Gastrocnemius medialis (tissue), 4 donors: ENCODE data around the gene CERK. TPM values are rescaled to one million over a fixed set of nuclear protein-coding genes. Genes with fewer than 3 reads are reported as not detected.

ENCODE experiments used
- ATAC-seq, 2 donors: fragments of 150-250 bp; one replicate each; pipeline ENCODE4 v1.9.1; 2016
- DNase-seq, 2 donors: peaks; one replicate each; pipeline ENCODE4 v3.0.0-alpha.2; 2019
- H3K27ac ChIP-seq, 4 donors: fragments of 200-600 bp; sonication (generic); 1 replicate in 1 of 4; 2 replicates in 3 of 4; pipeline ENCODE4 v1.5.1; 2016 to 2018; ENCODE audit warnings: mild to moderate bottlenecking in 2 of 4, moderate library complexity in 1 of 4
- H3K27me3 ChIP-seq, 3 donors: fragments of 200-600 bp; sonication (generic) in 2 of 3; 1 replicate in 1 of 3; 2 replicates in 2 of 3; pipeline versions ENCODE4 v1.5.1 to v1.6.0; 2016 to 2019; ENCODE audit warnings: mild to moderate bottlenecking in 1 of 3, moderate library complexity in 1 of 3
- H3K36me3 ChIP-seq, 2 donors: fragments of 200-600 bp; sonication (generic) in 1 of 2; one replicate each; pipeline ENCODE4 v1.5.1; 2017 to 2018
- H3K4me1 ChIP-seq, 2 donors: fragments of 200-600 bp; sonication (generic) in 1 of 2; one replicate each; pipeline ENCODE4 v1.5.1; 2016 to 2017; ENCODE audit warnings: mild to moderate bottlenecking in 2 of 2
- H3K4me3 ChIP-seq, 4 donors: fragments of 200-600 bp; sonication (generic) in 3 of 4; 1 replicate in 1 of 4; 2 replicates in 3 of 4; pipeline ENCODE4 v1.5.1; 2016 to 2019; ENCODE audit warnings: mild to moderate bottlenecking in 2 of 4
- H3K9me3 ChIP-seq, 3 donors: fragments of 200-600 bp; sonication (generic) in 2 of 3; 1 replicate in 1 of 3; 2 replicates in 2 of 3; pipeline ENCODE4 v1.5.1; 2016 to 2019
- POLR2A ChIP-seq, 2 donors: fragments of 450-650 bp; IDR thresholded peaks; one replicate each; pipeline ENCODE4 v1.6.1; 2017; ENCODE audit warnings: antibody characterized with exemption in 2 of 2, mild to moderate bottlenecking in 2 of 2, moderate library complexity in 2 of 2
- in situ Hi-C, 4 donors: fragments of 200-750 bp; cut with MboI; loops; one replicate each; pipeline versions ENCODE4 v1.15.0 to v1.8.0; 2017; ENCODE audit warnings: low sequenced_read_pairs in 4 of 4
- intact Hi-C: fragments of 100-400 bp; cut with DNase I; formaldehyde crosslinking; loops from one replicate; pipeline ENCODE4 v1.15.1; 2023; ENCODE audit warnings: low total_unique reads
- total RNA-seq, 4 donors: library from RNA; depleted of rRNA; stranded (reverse); fragments of >200 nt; gene quantifications; one replicate each; pipeline versions ENCODE4 v1.1.0 to v1.2.3, GENCODE V29; 2016
- TF ChIP-seq, protein P1 (sequence below), 5 experiments: fragments of 450-650 bp in 3 of 5; fragments of 200-600 bp in 2 of 5; sonication (generic) in 2 of 5; IDR thresholded peaks in 4 of 5; conservative IDR thresholded peaks in 1 of 5; 1 replicate in 4 of 5; 2 replicates in 1 of 5; pipeline ENCODE4 v1.5.1; 2016 to 2019; ENCODE audit warnings: antibody characterized with exemption in 5 of 5, mild to moderate bottlenecking in 3 of 5, moderate library complexity in 3 of 5

Gene CERK
- total RNA-seq, 4 donors from 2014 or later: 32.7 to 38.7 (median 34.8) TPM

DNA sequence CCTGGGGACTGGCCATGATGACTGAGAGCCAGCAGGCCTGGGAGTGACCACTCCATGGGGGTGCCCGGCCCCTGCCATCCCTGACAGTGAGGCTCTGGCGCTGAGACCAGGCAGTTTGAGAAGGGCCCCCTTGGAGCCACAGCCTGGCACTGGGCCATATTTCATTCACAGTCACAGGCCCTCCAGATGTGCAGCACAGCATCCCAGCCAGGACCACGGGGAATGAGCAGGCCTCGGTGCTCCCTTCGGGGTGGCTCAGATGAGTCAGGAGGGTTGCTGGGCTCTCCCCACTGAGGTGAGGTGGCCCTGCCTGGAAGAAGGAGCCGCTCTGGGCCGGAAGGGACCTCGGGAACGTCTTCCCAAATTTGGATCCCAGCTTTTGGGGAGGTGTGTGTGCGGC is 64.8 kb downstream of the CERK start:
- Histone ChIP-seq H3K27ac (peak overlapping the region in 3 of 4 donors; percentile 57 to 69 (median 65)), H3K4me1 (peaks cover 12 to 17% of the 10 kb centered on the region in 2 donors), H3K36me3 (peaks cover 0 to 30% of the 10 kb centered on the region in 2 donors), H3K4me3 (no peak overlapping the region), H3K9me3 (no peaks in the 10 kb centered on the region), H3K27me3 (no peaks in the 10 kb centered on the region)
- TF ChIP-seq POLR2A (IDR thresholded peaks at IDR 0.05): no peak
- TF ChIP-seq, protein P1, sequence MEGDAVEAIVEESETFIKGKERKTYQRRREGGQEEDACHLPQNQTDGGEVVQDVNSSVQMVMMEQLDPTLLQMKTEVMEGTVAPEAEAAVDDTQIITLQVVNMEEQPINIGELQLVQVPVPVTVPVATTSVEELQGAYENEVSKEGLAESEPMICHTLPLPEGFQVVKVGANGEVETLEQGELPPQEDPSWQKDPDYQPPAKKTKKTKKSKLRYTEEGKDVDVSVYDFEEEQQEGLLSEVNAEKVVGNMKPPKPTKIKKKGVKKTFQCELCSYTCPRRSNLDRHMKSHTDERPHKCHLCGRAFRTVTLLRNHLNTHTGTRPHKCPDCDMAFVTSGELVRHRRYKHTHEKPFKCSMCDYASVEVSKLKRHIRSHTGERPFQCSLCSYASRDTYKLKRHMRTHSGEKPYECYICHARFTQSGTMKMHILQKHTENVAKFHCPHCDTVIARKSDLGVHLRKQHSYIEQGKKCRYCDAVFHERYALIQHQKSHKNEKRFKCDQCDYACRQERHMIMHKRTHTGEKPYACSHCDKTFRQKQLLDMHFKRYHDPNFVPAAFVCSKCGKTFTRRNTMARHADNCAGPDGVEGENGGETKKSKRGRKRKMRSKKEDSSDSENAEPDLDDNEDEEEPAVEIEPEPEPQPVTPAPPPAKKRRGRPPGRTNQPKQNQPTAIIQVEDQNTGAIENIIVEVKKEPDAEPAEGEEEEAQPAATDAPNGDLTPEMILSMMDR (IDR thresholded peaks at IDR 0.05 in 4 of 5, conservative IDR thresholded peaks at IDR 0.05 in 1 of 5): no peak
- intact Hi-C loops: no loop called here
- no peak for ATAC-seq
- DNase-seq: no peak
- in situ Hi-C loops: no loop called here

DNA sequence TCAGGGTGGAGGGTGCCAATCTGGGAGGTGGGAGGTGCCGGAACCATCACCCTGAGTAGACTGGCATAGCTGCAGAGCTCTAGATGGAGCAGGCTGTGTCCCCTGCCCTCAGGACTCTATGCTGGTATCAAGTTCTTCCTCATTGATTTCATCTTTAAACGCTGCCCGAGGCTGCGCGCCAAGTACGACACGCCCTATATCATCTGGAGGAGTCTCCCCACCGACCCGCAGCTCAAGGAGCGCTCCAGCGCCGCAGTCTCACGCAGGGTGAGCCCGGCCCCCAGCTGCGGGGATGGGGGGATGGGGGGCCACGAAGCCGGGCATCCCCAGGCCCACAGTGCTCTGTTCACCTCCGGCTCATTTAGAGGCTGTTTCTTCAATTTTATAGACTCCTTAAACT is 65.3 kb downstream of the CERK start:
- ATAC-seq (no peak), DNase-seq (no peak)
- in situ Hi-C loops: no loop called here
- H3K36me3 ChIP-seq: peaks cover 0 to 31% of the 10 kb centered on the region in 2 donors
- TF ChIP-seq POLR2A (IDR thresholded peaks at IDR 0.05): no peak
- TF ChIP-seq, protein P1 (IDR thresholded peaks at IDR 0.05 in 4 of 5, conservative IDR thresholded peaks at IDR 0.05 in 1 of 5): no peak
- no peak overlapping the region for H3K4me3 ChIP-seq
- peaks cover 12 to 16% of the 10 kb centered on the region in 2 donors for H3K4me1 ChIP-seq
- no peaks in the 10 kb centered on the region for H3K9me3 ChIP-seq
- intact Hi-C loops: no loop called here
- no peaks in the 10 kb centered on the region for H3K27me3 ChIP-seq
- H3K27ac ChIP-seq: no peak overlapping the region

DNA sequence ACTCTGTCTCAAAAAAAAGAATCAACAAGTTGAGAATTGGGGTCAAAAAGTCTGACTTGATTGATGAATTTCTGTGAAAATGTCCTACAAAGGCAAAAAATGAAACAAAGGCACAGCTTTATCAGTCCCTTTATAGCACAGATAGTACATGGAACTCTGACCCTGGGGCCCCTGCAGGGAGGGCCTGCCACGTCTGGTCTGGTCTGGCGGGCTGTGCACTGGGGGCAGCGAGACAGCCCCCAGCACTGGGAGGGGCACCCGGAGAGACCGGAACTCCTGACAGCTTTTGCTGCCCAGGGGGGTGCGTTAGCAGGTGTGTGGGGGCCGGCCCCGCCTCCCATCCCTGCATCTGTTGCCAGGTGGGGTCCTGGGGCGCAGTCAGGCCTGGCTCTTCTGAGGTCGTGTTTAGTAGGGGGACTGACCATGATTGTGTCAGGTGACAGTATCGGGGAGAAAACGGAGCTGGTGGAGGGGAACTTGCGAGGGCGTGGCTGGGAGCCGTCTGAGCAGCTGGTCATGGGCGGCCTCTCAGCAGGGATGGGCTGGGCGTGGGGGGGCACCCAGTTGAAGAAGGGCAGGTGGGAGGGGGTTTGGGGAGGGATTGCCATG is 66.1 kb downstream of the CERK start:
- intact Hi-C loops: no loop called here
- Histone ChIP-seq H3K9me3 (no peaks in the 10 kb centered on the region), H3K36me3 (peaks cover 0 to 37% of the 10 kb centered on the region in 2 donors), H3K27me3 (no peaks in the 10 kb centered on the region), H3K4me1 (peaks cover 6 to 9% of the 10 kb centered on the region in 2 donors), H3K4me3 (no peak overlapping the region), H3K27ac (no peak overlapping the region)
- ATAC-seq (no peak), DNase-seq (no peak)
- in situ Hi-C loops: no loop called here
- TF ChIP-seq POLR2A (IDR thresholded peaks at IDR 0.05): no peak
- TF ChIP-seq, protein P1 (IDR thresholded peaks at IDR 0.05 in 4 of 5, conservative IDR thresholded peaks at IDR 0.05 in 1 of 5): no peak

DNA sequence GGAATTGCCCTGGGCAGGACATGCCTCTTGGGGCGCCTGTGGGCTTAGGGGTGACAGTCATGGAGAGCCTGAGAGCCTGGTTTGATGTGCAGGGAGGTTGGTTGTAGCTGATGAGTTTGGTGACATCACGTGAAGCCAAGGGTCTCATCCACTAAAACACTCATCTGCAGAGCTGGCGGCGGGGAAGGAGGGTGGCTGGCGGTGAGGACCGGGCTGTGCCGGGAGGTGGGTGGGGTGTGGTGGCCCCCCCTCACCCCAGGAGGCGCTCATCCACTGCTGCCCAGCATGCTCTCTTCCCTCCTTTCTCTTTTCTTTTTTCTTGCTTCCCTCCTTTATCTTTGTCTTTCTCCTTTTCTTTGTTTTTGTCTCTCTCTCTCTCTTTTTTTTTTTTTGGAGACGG is 68.9 kb downstream of the CERK start:
- H3K27me3 ChIP-seq: no peaks in the 10 kb centered on the region
- H3K27ac ChIP-seq: no peak overlapping the region
- no peaks in the 10 kb centered on the region for H3K4me1 ChIP-seq
- H3K36me3 ChIP-seq: peaks cover 0 to 62% of the 10 kb centered on the region in 2 donors
- no peak overlapping the region for H3K4me3 ChIP-seq
- in situ Hi-C loops: no loop called here
- no peak for DNase-seq
- TF ChIP-seq, protein P1 (IDR thresholded peaks at IDR 0.05 in 4 of 5, conservative IDR thresholded peaks at IDR 0.05 in 1 of 5): no peak
- TF ChIP-seq POLR2A (IDR thresholded peaks at IDR 0.05): no peak
- intact Hi-C loops: no loop called here
- no peaks in the 10 kb centered on the region for H3K9me3 ChIP-seq
- ATAC-seq: no peak

- TF ChIP-seq, protein P1 (IDR thresholded peaks at IDR 0.05 in 4 of 5, conservative IDR thresholded peaks at IDR 0.05 in 1 of 5): no peak
- TF ChIP-seq POLR2A (IDR thresholded peaks at IDR 0.05): no peak
- Histone ChIP-seq H3K27ac (no peak overlapping the region), H3K4me1 (no peaks in the 10 kb centered on the region), H3K9me3 (no peaks in the 10 kb centered on the region), H3K27me3 (no peaks in the 10 kb centered on the region), H3K4me3 (no peak overlapping the region), H3K36me3 (peaks cover 0 to 61% of the 10 kb centered on the region in 2 donors)
- DNase-seq (no peak), ATAC-seq (no peak)
- intact Hi-C loops (no loop called here), in situ Hi-C loops (no loop called here)
These were observed 69.9 kb downstream of the CERK start for GRCh38 chr22:46668116-46668515.
